ENCODE data around the gene SEPTIN12. TPM values are rescaled to one million over a fixed set of nuclear protein-coding genes. Genes with fewer than 3 reads are reported as not detected.

SEPTIN12 gene
- total and polyA plus RNA-seq, 4 donors = not detected

Small RNAs within 50 kb of the gene (small RNA-seq; reads per million reads assigned to genes)
- not detected for gene RF00017

Other genes with a start within 250 kb of the SEPTIN12 start
- gene CDIP1, start 249.6 kb downstream of the SEPTIN12 start, total RNA-seq = 1 to 10 TPM; 4.4 to 8.4 TPM
- 10 to 100 TPM; 15.7 to 18.6 TPM for gene CDIP1, start 249.6 kb downstream of the SEPTIN12 start, polyA plus RNA-seq
- gene C16orf96, start 232.0 kb downstream of the SEPTIN12 start, total RNA-seq = under 1 TPM; 0.09 to 0.25 TPM
- under 1 TPM; 0.06 to 0.07 TPM for gene C16orf96, start 232.0 kb downstream of the SEPTIN12 start, polyA plus RNA-seq
- 1 to 10 TPM; 4.5 to 6.9 TPM for gene UBALD1, start 173.5 kb downstream of the SEPTIN12 start, total RNA-seq
- gene UBALD1, start 173.5 kb downstream of the SEPTIN12 start, polyA plus RNA-seq = 10 to 100 TPM in 1 of 2 donors, 1 to 10 TPM in 1; 8.2 to 22.4 TPM
- gene MGRN1, start 163.5 kb downstream of the SEPTIN12 start, total RNA-seq = 10 to 100 TPM; 15.9 to 35.7 TPM
- gene MGRN1, start 163.5 kb downstream of the SEPTIN12 start, polyA plus RNA-seq = 10 to 100 TPM; 21.9 to 29.9 TPM
- 10 to 100 TPM; 22.4 to 40.3 TPM for gene NUDT16L1, start 94.8 kb downstream of the SEPTIN12 start, total RNA-seq
- 10 to 100 TPM; 32.3 to 43.4 TPM for gene NUDT16L1, start 94.8 kb downstream of the SEPTIN12 start, polyA plus RNA-seq
- 10 to 100 TPM in 1 of 2 donors, 1 to 10 TPM in 1; 4.1 to 14.0 TPM for gene ANKS3, start 54.1 kb downstream of the SEPTIN12 start, total RNA-seq
- 1 to 10 TPM; 4.0 to 5.3 TPM for gene ANKS3, start 54.1 kb downstream of the SEPTIN12 start, polyA plus RNA-seq
- gene DNAAF8, start 53.8 kb downstream of the SEPTIN12 start, total RNA-seq = under 1 TPM; 0.42 to 0.70 TPM
- gene DNAAF8, start 53.8 kb downstream of the SEPTIN12 start, polyA plus RNA-seq = under 1 TPM; 0.33 to 0.75 TPM
- 1 to 10 TPM; 5.9 to 7.4 TPM for gene ZNF500, start 21.2 kb downstream of the SEPTIN12 start, total RNA-seq
- gene ZNF500, start 21.2 kb downstream of the SEPTIN12 start, polyA plus RNA-seq = 1 to 10 TPM; 3.0 to 4.0 TPM
- 1 to 10 TPM in 1 of 2 donors, not detected in 1; 1.2 TPM for gene SMIM22, start 7.0 kb upstream of the SEPTIN12 start, total RNA-seq
- gene SMIM22, start 7.0 kb upstream of the SEPTIN12 start, polyA plus RNA-seq = under 1 TPM; 0.49 to 0.72 TPM
- 10 to 100 TPM; 14.0 to 28.1 TPM for gene ROGDI, start 14.3 kb upstream of the SEPTIN12 start, total RNA-seq
- 10 to 100 TPM; 16.1 to 18.6 TPM for gene ROGDI, start 14.3 kb upstream of the SEPTIN12 start, polyA plus RNA-seq
- 10 to 100 TPM; 43.7 to 50.2 TPM for gene GLYR1, start 58.9 kb upstream of the SEPTIN12 start, total RNA-seq
- 10 to 100 TPM; 18.1 to 37.4 TPM for gene GLYR1, start 58.9 kb upstream of the SEPTIN12 start, polyA plus RNA-seq
- 10 to 100 TPM; 19.1 to 19.7 TPM for gene UBN1, start 59.1 kb upstream of the SEPTIN12 start, total RNA-seq
- gene UBN1, start 59.1 kb upstream of the SEPTIN12 start, polyA plus RNA-seq = 1 to 10 TPM; 7.3 to 9.3 TPM
- gene PPL, start 148.8 kb upstream of the SEPTIN12 start, total RNA-seq = 10 to 100 TPM in 1 of 2 donors, 1 to 10 TPM in 1; 2.1 to 26.0 TPM
- gene PPL, start 148.8 kb upstream of the SEPTIN12 start, polyA plus RNA-seq = 1 to 10 TPM; 5.4 to 6.8 TPM
- gene SEC14L5, start 170.0 kb upstream of the SEPTIN12 start, total RNA-seq = under 1 TPM; 0.17 to 0.65 TPM
- under 1 TPM; 0.03 to 0.07 TPM for gene SEC14L5, start 170.0 kb upstream of the SEPTIN12 start, polyA plus RNA-seq
- gene NAGPA, start 245.6 kb upstream of the SEPTIN12 start, total RNA-seq = 10 to 100 TPM; 11.7 to 13.4 TPM
- gene NAGPA, start 245.6 kb upstream of the SEPTIN12 start, polyA plus RNA-seq = 1 to 10 TPM; 5.4 to 9.8 TPM